ENCODE measurements around the gene CNOT9.

The CNOT9 gene

GRCh38 chr2:218578272-218578877 lies 9.7 kb downstream of the CNOT9 start:
- no peak for DNase-seq

- DNase-seq = no peak
Observed at GRCh38 chr2:218582076-218582475, 13.4 kb downstream of the CNOT9 start.

GRCh38 chr2:218583983-218584850 lies 15.6 kb downstream of the CNOT9 start:
- no peak for DNase-seq

- no peak for DNase-seq
Observed at GRCh38 chr2:218585541-218585940, 16.9 kb downstream of the CNOT9 start.

- no peak for DNase-seq
Observed at GRCh38 chr2:218605432-218605831, 36.8 kb downstream of the CNOT9 start.

- DNase-seq = no peak
Observed at GRCh38 chr2:218607436-218608115, 38.9 kb downstream of the CNOT9 start, which contains the start of gene PLCD4. Gene PLCD4 (plus strand): TSS chr2:218607899. CDS start chr2:218615740, 7,841 bp downstream.

- DNase-seq = no peak
Observed at GRCh38 chr2:218615868-218616315, 47.3 kb downstream of the CNOT9 start.

GRCh38 chr2:218618102-218618860 lies 49.6 kb downstream of the CNOT9 start:
- DNase-seq = no peak

- no peak for DNase-seq
Observed at GRCh38 chr2:218621007-218621406, 52.4 kb downstream of the CNOT9 start.

GRCh38 chr2:218622606-218623365 lies 54.1 kb downstream of the CNOT9 start:
- no peak for DNase-seq

GRCh38 chr2:218623366-218623705 lies 54.7 kb downstream of the CNOT9 start:
- DNase-seq = no peak

GRCh38 chr2:218626369-218626768 lies 57.7 kb downstream of the CNOT9 start:
- DNase-seq = no peak

- DNase-seq = no peak
Observed at GRCh38 chr2:218627939-218628338, 59.3 kb downstream of the CNOT9 start.

GRCh38 chr2:218631837-218632236 lies 63.2 kb downstream of the CNOT9 start:
- DNase-seq = no peak

GRCh38 chr2:218635719-218636118 lies 67.1 kb downstream of the CNOT9 start:
- DNase-seq = no peak

GRCh38 chr2:218638372-218638771 lies 69.7 kb downstream of the CNOT9 start:
- DNase-seq = no peak

GRCh38 chr2:218642121-218642656 lies 73.5 kb downstream of the CNOT9 start:
- no peak for DNase-seq

GRCh38 chr2:218642786-218643185 lies 74.1 kb downstream of the CNOT9 start:
- no peak for DNase-seq

GRCh38 chr2:218643751-218644310 lies 75.2 kb downstream of the CNOT9 start:
- DNase-seq = no peak

GRCh38 chr2:218644721-218645120 lies 76.1 kb downstream of the CNOT9 start:
- no peak for DNase-seq

GRCh38 chr2:218645126-218645525 lies 76.5 kb downstream of the CNOT9 start:
- DNase-seq = no peak

All from T-helper 9 cell (primary cell).